ENCODE results near the gene SESN3. TPM values are rescaled to one million over a fixed set of nuclear protein-coding genes. Genes with fewer than 3 reads are reported as not detected.
A peak's percentile ranks its signal among the peaks of the same experiment; 100 is the strongest.

Gene SESN3
- total RNA-seq, 1 experiment from 2014 or later = 0.55 TPM

- TF ChIP-seq, protein P1, sequence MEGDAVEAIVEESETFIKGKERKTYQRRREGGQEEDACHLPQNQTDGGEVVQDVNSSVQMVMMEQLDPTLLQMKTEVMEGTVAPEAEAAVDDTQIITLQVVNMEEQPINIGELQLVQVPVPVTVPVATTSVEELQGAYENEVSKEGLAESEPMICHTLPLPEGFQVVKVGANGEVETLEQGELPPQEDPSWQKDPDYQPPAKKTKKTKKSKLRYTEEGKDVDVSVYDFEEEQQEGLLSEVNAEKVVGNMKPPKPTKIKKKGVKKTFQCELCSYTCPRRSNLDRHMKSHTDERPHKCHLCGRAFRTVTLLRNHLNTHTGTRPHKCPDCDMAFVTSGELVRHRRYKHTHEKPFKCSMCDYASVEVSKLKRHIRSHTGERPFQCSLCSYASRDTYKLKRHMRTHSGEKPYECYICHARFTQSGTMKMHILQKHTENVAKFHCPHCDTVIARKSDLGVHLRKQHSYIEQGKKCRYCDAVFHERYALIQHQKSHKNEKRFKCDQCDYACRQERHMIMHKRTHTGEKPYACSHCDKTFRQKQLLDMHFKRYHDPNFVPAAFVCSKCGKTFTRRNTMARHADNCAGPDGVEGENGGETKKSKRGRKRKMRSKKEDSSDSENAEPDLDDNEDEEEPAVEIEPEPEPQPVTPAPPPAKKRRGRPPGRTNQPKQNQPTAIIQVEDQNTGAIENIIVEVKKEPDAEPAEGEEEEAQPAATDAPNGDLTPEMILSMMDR (conservative IDR thresholded peaks at IDR 0.05; ENCODE audit: low read depth, low read length) = no peak
- TF ChIP-seq EZH2 (IDR thresholded peaks at IDR 0.05; ENCODE audit: low read length, unreplicated experiment) = no peak
- no peak for TF ChIP-seq EZH2phosphoT487 (IDR thresholded peaks at IDR 0.05; ENCODE audit: borderline replicate concordance, low read length)
- no peaks in the 10 kb centered on the region for H3K27me3 ChIP-seq (ENCODE audit: low read length)
- no peaks in the 10 kb centered on the region for H3F3A ChIP-seq (ENCODE audit: low read length, unreplicated experiment)
- no peak overlapping the region for H3K9ac ChIP-seq (ENCODE audit: low read length)
- no peak overlapping the region for H3K4me2 ChIP-seq (ENCODE audit: low read length)
- H3K36me3 ChIP-seq (ENCODE audit: low read depth, low read length) = no peaks in the 10 kb centered on the region
- H3K9me3 ChIP-seq (ENCODE audit: low read length) = no peaks in the 10 kb centered on the region
- no TSS peak for BruUV-seq (replicated peaks)
- H3K27ac ChIP-seq (ENCODE audit: low read length) = no peak overlapping the region
- intact Hi-C loops (cut with micrococcal nuclease) = loop anchor here (5.0 kb wide), 1 partner anchor 678 kb away; no protein-coding TSS in a partner anchor
- no peaks in the 10 kb centered on the region for H3K79me2 ChIP-seq (ENCODE audit: low read length)
- H2AFZ ChIP-seq (ENCODE audit: low read length) = no peak overlapping the region
- DNase-seq (no peak), ATAC-seq (no peak)
- no peaks in the 10 kb centered on the region for H4K20me1 ChIP-seq (ENCODE audit: low read length)
- H3K9me2 ChIP-seq (replicated peaks; ENCODE audit: low read length) = no peaks in the 10 kb centered on the region
- CTCF ChIA-PET = interaction anchor here (1.0 to 1.5 kb wide), 2 partner anchors 552 to 1271 kb away, joined by 4 to 26 read pairs; no protein-coding TSS in a partner anchor
- peaks cover 23% of the 10 kb centered on the region for H3K4me1 ChIP-seq (ENCODE audit: insufficient read depth, low read length)
- POLR2A ChIA-PET (ENCODE audit: unreplicated experiment) = no interaction called here
- H3K4me3 ChIP-seq (ENCODE audit: low read length) = no peak overlapping the region
These were observed 77.2 kb downstream of the SESN3 start for GRCh38 chr11:95153857-95154246.

- no peaks in the 10 kb centered on the region for H3F3A ChIP-seq (ENCODE audit: low read length, unreplicated experiment)
- ATAC-seq (no peak), DNase-seq (no peak)
- H3K9me2 ChIP-seq (replicated peaks; ENCODE audit: low read length) = no peaks in the 10 kb centered on the region
- no peaks in the 10 kb centered on the region for H3K9me3 ChIP-seq (ENCODE audit: low read length)
- no peaks in the 10 kb centered on the region for H3K79me2 ChIP-seq (ENCODE audit: low read length)
- peak overlapping the region; percentile 51 for H2AFZ ChIP-seq (ENCODE audit: low read length)
- H3K4me1 ChIP-seq (ENCODE audit: insufficient read depth, low read length) = peaks cover 26% of the 10 kb centered on the region
- TF ChIP-seq EZH2 (IDR thresholded peaks at IDR 0.05; ENCODE audit: low read length, unreplicated experiment) = no peak
- TF ChIP-seq EZH2phosphoT487 (IDR thresholded peaks at IDR 0.05; ENCODE audit: borderline replicate concordance, low read length) = no peak
- TF ChIP-seq, protein P1 (conservative IDR thresholded peaks at IDR 0.05; ENCODE audit: low read depth, low read length) = no peak
- no peak overlapping the region for H3K27ac ChIP-seq (ENCODE audit: low read length)
- CTCF ChIA-PET = interaction anchor here (1.5 to 1.7 kb wide), 2 partner anchors 86 to 552 kb away, joined by 10 to 16 read pairs; partner anchors contain the start of gene SRSF8
- no peaks in the 10 kb centered on the region for H3K27me3 ChIP-seq (ENCODE audit: low read length)
- no peak overlapping the region for H3K9ac ChIP-seq (ENCODE audit: low read length)
- POLR2A ChIA-PET (ENCODE audit: unreplicated experiment) = no interaction called here
- peak overlapping the region; percentile 83 for H3K4me2 ChIP-seq (ENCODE audit: low read length)
- no peaks in the 10 kb centered on the region for H4K20me1 ChIP-seq (ENCODE audit: low read length)
- BruUV-seq (replicated peaks) = no TSS peak
- no peaks in the 10 kb centered on the region for H3K36me3 ChIP-seq (ENCODE audit: low read depth, low read length)
- intact Hi-C loops (cut with micrococcal nuclease) = loop anchor here (1.0 to 5.0 kb wide), 3 partner anchors 611 to 1273 kb away; no protein-coding TSS in a partner anchor
- peak overlapping the region; percentile 50 for H3K4me3 ChIP-seq (ENCODE audit: low read length)
These were observed 77.8 kb downstream of the SESN3 start for GRCh38 chr11:95152876-95153856.

All from PC-3 (cell line).